Chondrocyte (in vitro differentiated cells): ENCODE measurements around the gene TPPP3. TPM values are rescaled to one million over a fixed set of nuclear protein-coding genes. Genes with fewer than 3 reads are reported as not detected.

Experiments
- DNase-seq: peaks from one replicate; pipeline ENCODE4 v3.0.0; 2021; ENCODE audit warnings: mixed read lengths, low spot score
- H3K27ac Mint-ChIP-seq: one replicate; pipeline ENCODE4 v1.8.0; 2021; ENCODE audit warnings: mild to moderate bottlenecking, moderate library complexity, mixed read lengths; ENCODE audit not compliant: unreplicated experiment
- H3K27me3 Mint-ChIP-seq: 2 replicates; pipeline ENCODE4 v1.8.0; 2021; ENCODE audit warnings: low read depth, mixed read lengths
- H3K36me3 Mint-ChIP-seq: 2 replicates; pipeline ENCODE4 v1.8.0; 2021; ENCODE audit warnings: low read depth, mixed read lengths
- H3K4me1 Mint-ChIP-seq: 2 replicates; pipeline ENCODE4 v1.8.0; 2021; ENCODE audit warnings: low read depth, mild to moderate bottlenecking, mixed read lengths
- H3K4me3 Mint-ChIP-seq: one replicate; pipeline ENCODE4 v1.8.0; 2021; ENCODE audit warnings: mild to moderate bottlenecking, moderate library complexity, mixed read lengths; ENCODE audit not compliant: unreplicated experiment
- H3K9me3 Mint-ChIP-seq: 2 replicates; pipeline ENCODE4 v1.8.0; 2021; ENCODE audit warnings: low read depth, mixed read lengths
- CTCF ChIP-seq: fragments of 200-600 bp; sonication (generic); IDR thresholded peaks from 2 replicates; pipeline ENCODE4 v1.5.0; 2021; ENCODE audit warnings: antibody characterized with exemption, mild to moderate bottlenecking, moderate library complexity
- total RNA-seq: library from RNA; stranded (reverse); gene quantifications from 3 replicates; pipeline ENCODE4 v1.2.1, GENCODE V29; 2021

Gene TPPP3
- total RNA-seq, 1 donor from 2014 or later, result 2.7 TPM

GRCh38 chr16:67407176-67407787, 14.0 kb upstream of the TPPP3 start:
- H3K27ac Mint-ChIP-seq, result peak overlapping the region; percentile 74
- no peak for DNase-seq
- H3K4me3 Mint-ChIP-seq, result no peak overlapping the region

GRCh38 chr16:67406111-67406971, 13.0 kb upstream of the TPPP3 start:
- Mint-ChIP-seq H3K4me3 (no peak overlapping the region), H3K27ac (peak overlapping the region; percentile 74), H3K36me3 (peaks cover 4% of the 10 kb centered on the region), H3K27me3 (no peaks in the 10 kb centered on the region), H3K4me1 (peaks cover 16% of the 10 kb centered on the region), H3K9me3 (no peaks in the 10 kb centered on the region)
- no peak for DNase-seq
- TF ChIP-seq CTCF, result no peak

More at GRCh38 chr16:67407176-67407787, 14.0 kb upstream of the TPPP3 start:
- no peak for TF ChIP-seq CTCF
- Mint-ChIP-seq H3K36me3 (peaks cover 4% of the 10 kb centered on the region), H3K27me3 (no peaks in the 10 kb centered on the region), H3K4me1 (peaks cover 16% of the 10 kb centered on the region), H3K9me3 (no peaks in the 10 kb centered on the region)

- Mint-ChIP-seq H3K4me1 (peaks cover 16% of the 10 kb centered on the region), H3K4me3 (no peak overlapping the region), H3K27ac (no peak overlapping the region), H3K27me3 (no peaks in the 10 kb centered on the region), H3K9me3 (no peaks in the 10 kb centered on the region), H3K36me3 (peaks cover 4% of the 10 kb centered on the region)
- no peak for DNase-seq
- no peak for TF ChIP-seq CTCF
These were observed 12.0 kb upstream of the TPPP3 start for GRCh38 chr16:67405336-67405735.

- Mint-ChIP-seq H3K9me3 (no peaks in the 10 kb centered on the region), H3K36me3 (peaks cover 4% of the 10 kb centered on the region), H3K27me3 (no peaks in the 10 kb centered on the region), H3K27ac (no peak overlapping the region), H3K4me3 (no peak overlapping the region), H3K4me1 (peaks cover 16% of the 10 kb centered on the region)
- no peak for TF ChIP-seq CTCF
- DNase-seq, result no peak
These were observed 11.5 kb upstream of the TPPP3 start for GRCh38 chr16:67404740-67405226.

GRCh38 chr16:67403976-67404555, 10.8 kb upstream of the TPPP3 start:
- no peak for DNase-seq
- no peaks in the 10 kb centered on the region for H3K9me3 Mint-ChIP-seq
- no peak overlapping the region for H3K4me3 Mint-ChIP-seq

More at GRCh38 chr16:67403976-67404555, 10.8 kb upstream of the TPPP3 start:
- Mint-ChIP-seq H3K36me3 (peaks cover 4% of the 10 kb centered on the region), H3K27ac (no peak overlapping the region), H3K27me3 (no peaks in the 10 kb centered on the region), H3K4me1 (peaks cover 19% of the 10 kb centered on the region)
- no peak for TF ChIP-seq CTCF
